Cardiac muscle cell (in vitro differentiated cells and primary cell): ENCODE measurements around the gene RCAN3. TPM values are rescaled to one million over a fixed set of nuclear protein-coding genes. Genes with fewer than 3 reads are reported as not detected.
"Not testable (repeated sequence)": the region's sequence is repeated elsewhere in the genome, so short reads cannot be mapped to it uniquely, and the experiment has no call there.

Experiments
- DNase-seq, 2 donors: peaks; one replicate each; pipeline versions ENCODE4 v3.0.0 to v3.0.0-alpha.2; 2010 to 2017; ENCODE audit warnings: low read depth in 1 of 2, low spot score in 1 of 2
- H3K27ac ChIP-seq: fragments of 200-600 bp; sonication (generic); 2 replicates; pipeline ENCODE4 v1.5.1; 2016
- H3K27me3 ChIP-seq: fragments of 200-600 bp; sonication (generic); 2 replicates; pipeline ENCODE4 v1.6.0; 2016; ENCODE audit warnings: control low read depth
- H3K36me3 ChIP-seq: fragments of 200-600 bp; sonication (generic); 2 replicates; pipeline ENCODE4 v1.5.1; 2016; ENCODE audit warnings: control low read depth
- H3K4me1 ChIP-seq: fragments of 200-600 bp; sonication (generic); 2 replicates; pipeline ENCODE4 v1.8.1; 2017; ENCODE audit warnings: low read depth, mild to moderate bottlenecking, mixed run types
- H3K4me3 ChIP-seq: fragments of 200-600 bp; sonication (generic); 2 replicates; pipeline ENCODE4 v1.5.1; 2016; ENCODE audit warnings: mild to moderate bottlenecking
- H3K9me3 ChIP-seq: fragments of 200-600 bp; sonication (generic); 2 replicates; pipeline ENCODE4 v1.5.1; 2017; ENCODE audit warnings: low read depth, mild to moderate bottlenecking, control low read depth
- polyA plus RNA-seq: library from polyadenylated mRNA; unstranded; fragments of >200 nt; fragmentation: Nextera tagmentation; extraction: Ambion mirVana; gene quantifications from 2 replicates; pipeline ENCODE4 v1.2.1, GENCODE V29; 2016
- total RNA-seq: library from RNA; depleted of rRNA; stranded (reverse); fragments of >200 nt; gene quantifications from 2 replicates; pipeline ENCODE4 v1.2.3, GENCODE V29; 2016
- TF ChIP-seq, protein P1 (sequence below): IDR thresholded peaks from 2 replicates; pipeline ENCODE4 v1.5.1; 2012; ENCODE audit warnings: low read depth, mild to moderate bottlenecking, low read length

The RCAN3 gene
- total and polyA plus RNA-seq, 2 experiments from 2014 or later = 6.4 to 8.4 TPM

DNA sequence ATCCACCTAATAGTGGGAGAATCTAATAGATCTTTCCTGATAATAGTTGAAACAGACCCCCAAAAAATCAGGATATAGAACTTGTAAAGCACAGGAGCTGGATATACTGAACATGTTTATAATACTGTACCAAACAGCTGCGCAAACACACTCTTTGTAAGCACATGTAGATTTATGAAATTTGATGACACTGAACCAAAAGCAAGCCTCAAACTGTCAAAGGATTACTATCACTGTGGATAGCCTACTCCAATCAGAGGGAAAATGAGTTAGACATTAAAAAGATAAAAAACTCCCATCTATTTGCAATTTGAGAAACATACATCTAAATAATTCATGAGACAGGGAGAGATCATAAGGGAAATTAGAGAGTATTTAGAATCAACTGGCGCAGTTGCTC, 26.1 kb downstream of the RCAN3 start:
- Histone ChIP-seq H3K36me3 (no peaks in the 10 kb centered on the region), H3K9me3 (no peaks in the 10 kb centered on the region), H3K4me3 (no peak overlapping the region), H3K27ac (no peak overlapping the region), H3K4me1 (peaks cover 5% of the 10 kb centered on the region), H3K27me3 (no peaks in the 10 kb centered on the region)
- TF ChIP-seq, protein P1, sequence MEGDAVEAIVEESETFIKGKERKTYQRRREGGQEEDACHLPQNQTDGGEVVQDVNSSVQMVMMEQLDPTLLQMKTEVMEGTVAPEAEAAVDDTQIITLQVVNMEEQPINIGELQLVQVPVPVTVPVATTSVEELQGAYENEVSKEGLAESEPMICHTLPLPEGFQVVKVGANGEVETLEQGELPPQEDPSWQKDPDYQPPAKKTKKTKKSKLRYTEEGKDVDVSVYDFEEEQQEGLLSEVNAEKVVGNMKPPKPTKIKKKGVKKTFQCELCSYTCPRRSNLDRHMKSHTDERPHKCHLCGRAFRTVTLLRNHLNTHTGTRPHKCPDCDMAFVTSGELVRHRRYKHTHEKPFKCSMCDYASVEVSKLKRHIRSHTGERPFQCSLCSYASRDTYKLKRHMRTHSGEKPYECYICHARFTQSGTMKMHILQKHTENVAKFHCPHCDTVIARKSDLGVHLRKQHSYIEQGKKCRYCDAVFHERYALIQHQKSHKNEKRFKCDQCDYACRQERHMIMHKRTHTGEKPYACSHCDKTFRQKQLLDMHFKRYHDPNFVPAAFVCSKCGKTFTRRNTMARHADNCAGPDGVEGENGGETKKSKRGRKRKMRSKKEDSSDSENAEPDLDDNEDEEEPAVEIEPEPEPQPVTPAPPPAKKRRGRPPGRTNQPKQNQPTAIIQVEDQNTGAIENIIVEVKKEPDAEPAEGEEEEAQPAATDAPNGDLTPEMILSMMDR = no peak
- DNase-seq = no peak

DNA sequence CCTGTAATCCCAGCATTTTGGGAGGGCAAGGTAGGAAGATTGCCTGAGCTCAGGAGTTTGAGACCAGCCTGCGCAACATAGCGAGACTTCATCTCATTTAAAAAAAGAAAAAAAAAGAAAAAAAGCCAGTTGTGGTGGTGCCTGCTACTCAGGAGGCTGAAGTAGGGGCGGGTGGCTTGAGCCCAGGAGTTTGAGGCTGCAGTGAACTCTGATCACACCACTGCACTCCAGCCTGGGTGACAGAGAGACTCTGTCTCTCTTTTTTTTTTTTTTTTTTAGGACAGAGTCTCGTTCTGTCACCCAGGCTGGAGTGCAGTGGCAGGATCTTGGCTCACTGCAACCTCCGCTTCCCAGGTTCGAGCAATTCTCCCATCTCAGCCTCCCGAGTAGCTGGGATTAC, 26.7 kb downstream of the RCAN3 start:
- not testable (repeated sequence) for H3K36me3 ChIP-seq, H3K4me3 ChIP-seq, H3K9me3 ChIP-seq, H3K27ac ChIP-seq, DNase-seq, H3K27me3 ChIP-seq, H3K4me1 ChIP-seq

DNA sequence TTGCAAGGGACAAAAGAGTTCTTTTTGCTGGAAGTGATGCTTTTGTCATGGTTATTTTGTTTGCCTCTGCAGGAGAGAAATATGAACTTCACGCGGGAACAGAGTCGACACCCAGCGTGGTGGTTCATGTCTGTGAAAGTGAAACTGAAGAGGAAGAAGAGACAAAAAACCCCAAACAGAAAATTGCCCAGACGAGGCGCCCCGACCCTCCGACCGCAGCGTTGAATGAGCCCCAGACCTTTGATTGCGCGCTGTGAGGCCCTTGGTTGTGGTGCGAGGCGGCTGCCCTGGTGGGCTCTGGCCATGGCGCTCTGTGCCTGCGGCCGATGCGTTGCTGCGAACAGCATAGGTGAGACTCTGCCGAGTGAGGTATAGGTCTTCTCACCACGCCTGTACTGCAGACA, 32.4 kb downstream of the RCAN3 start:
- Histone ChIP-seq H3K27me3 (no peaks in the 10 kb centered on the region), H3K4me3 (no peak overlapping the region), H3K4me1 (peaks cover 10% of the 10 kb centered on the region), H3K36me3 (peaks cover 4% of the 10 kb centered on the region), H3K27ac (no peak overlapping the region), H3K9me3 (no peaks in the 10 kb centered on the region)
- TF ChIP-seq, protein P1 = no peak
- DNase-seq = no peak

DNA sequence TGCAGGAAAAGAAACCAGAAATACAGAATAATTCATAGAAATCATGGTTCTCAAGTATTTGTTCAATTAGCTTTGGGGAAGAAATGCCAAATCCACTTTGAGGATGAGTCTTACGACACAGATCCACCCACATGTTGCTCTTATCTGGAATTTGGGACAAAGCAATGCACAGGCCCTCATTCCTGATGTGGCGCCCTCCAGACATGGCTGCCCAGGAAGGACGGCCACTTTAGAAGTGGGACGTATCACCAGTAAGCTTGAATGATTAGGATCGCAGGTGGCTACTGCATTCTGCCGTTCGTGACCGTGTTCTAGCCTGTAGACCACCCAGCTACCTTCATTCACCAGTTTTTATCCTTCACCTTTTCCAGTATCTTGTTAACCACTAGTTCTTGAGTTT, 33.1 kb downstream of the RCAN3 start:
- peaks cover 4% of the 10 kb centered on the region for H3K36me3 ChIP-seq

DNA sequence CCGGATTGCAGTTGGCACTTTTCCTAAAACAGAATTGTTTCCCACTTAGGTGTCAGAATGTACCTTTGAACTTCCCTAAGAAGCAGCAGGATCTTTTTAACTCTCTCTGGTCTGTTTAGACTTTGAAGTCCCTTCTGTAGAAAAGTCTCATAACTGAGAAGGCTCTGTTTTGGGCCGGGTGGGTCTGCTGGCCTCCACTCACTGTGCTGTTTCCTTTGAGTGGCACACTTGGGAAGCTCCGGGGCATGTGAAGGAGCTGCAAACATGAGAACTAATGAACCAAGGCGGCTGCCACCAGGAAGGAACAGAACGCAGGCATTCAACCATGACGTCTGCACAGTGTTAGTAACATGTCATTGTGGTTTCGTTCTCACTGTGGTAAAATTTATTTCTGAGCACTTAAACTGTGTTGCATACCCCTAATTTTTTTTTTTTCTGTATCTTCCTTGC, 33.8 kb downstream of the RCAN3 start:
- peak; percentile 27 to 30 for DNase-seq

More for the DNA sequence above, 33.1 kb downstream of the RCAN3 start:
- TF ChIP-seq, protein P1 = no peak
- Histone ChIP-seq H3K4me1 (peaks cover 10% of the 10 kb centered on the region), H3K4me3 (no peak overlapping the region), H3K9me3 (no peaks in the 10 kb centered on the region), H3K27ac (no peak overlapping the region), H3K27me3 (no peaks in the 10 kb centered on the region)
- DNase-seq = no peak

DNA sequence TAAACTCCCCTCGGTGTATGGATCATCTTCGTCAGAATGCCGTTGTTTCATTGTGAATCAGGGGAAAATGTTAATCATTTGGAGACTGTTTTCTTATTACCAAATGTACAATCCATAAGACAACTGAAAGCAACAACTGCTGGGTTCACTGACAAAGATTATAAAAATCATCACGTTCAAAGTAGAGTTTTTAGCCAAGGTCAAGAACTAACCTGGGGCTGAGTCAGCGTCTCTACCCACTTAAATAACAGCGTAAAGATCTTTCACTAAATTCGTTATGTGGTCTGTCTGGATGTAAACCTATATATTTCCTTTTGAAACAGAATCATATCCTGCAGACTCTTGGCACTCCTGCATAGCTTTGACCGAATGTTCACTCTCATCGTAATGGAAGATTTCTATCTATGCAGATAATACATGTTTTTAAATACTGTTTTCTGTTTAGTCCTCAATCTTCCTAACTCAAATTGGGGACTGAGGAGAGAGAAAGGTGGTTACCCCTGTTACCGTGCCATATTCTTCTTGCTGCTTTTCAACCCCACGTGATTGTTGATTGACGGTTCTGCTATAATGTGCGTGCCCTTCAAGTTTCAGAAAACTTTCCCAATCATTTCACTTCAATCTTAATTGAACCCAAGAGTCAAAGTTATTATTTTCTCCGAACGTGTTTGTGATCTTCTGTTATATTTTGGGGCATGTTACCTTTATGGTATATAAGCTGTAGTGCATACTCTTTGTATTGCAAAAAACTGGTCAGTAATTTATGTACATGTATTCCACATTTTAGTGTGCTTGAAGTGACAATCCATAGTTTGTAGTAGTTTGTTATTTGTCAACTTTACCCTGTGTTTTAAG, 37.6 kb downstream of the RCAN3 start:
- H3K36me3 ChIP-seq = peaks cover 4% of the 10 kb centered on the region
- H3K27ac ChIP-seq = no peak overlapping the region
- no peak for DNase-seq
- TF ChIP-seq, protein P1 = no peak
- no peaks in the 10 kb centered on the region for H3K27me3 ChIP-seq
- no peak overlapping the region for H3K4me3 ChIP-seq
- H3K4me1 ChIP-seq = peaks cover 10% of the 10 kb centered on the region
- no peaks in the 10 kb centered on the region for H3K9me3 ChIP-seq

More for the DNA sequence above, 33.8 kb downstream of the RCAN3 start:
- Histone ChIP-seq H3K4me1 (peaks cover 10% of the 10 kb centered on the region), H3K27ac (no peak overlapping the region), H3K4me3 (no peak overlapping the region), H3K9me3 (no peaks in the 10 kb centered on the region), H3K36me3 (peaks cover 4% of the 10 kb centered on the region), H3K27me3 (no peaks in the 10 kb centered on the region)
- TF ChIP-seq, protein P1 = no peak
